ENCODE measurements around the gene NEK4.

Gene NEK4

DNA sequence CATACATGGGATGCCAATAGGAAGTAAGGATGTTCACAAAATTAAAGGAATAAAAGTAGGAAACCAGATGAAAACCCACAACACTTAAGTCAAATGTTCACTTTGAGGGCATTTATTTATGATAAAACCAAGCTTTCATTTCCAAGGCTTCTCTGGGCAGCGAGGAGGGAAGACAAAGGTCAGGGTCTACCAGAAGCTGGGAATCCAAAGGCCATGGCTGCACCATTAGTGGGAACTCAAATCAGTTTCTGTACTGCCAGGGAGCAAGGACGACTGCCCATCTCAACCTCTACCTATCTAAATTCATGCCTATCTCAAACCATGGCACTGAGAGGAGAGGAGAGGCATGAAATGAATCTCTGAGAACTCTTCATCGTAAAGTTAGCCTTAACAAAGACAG lies 107.6 kb downstream of the NEK4 start:
- DNase-seq (ENCODE audit: low spot score): no peak

- DNase-seq (ENCODE audit: low spot score): no peak
Measured at GRCh38 chr3:52660046-52660445, 110.7 kb downstream of the NEK4 start.

Measured in HuH-7 (cell line).